K562 (cell line): ENCODE results near the gene ZNF692. TPM values are rescaled to one million over a fixed set of nuclear protein-coding genes. Genes with fewer than 3 reads are reported as not detected.

Experiments
- ATAC-seq: fragments of 200-7000 bp; cut with Tn5 transposase; 3 replicates; pipeline ENCODE4 v1.9.1; 2020; ENCODE audit warnings: moderate library complexity
- BruUV-seq: library from RNA; stranded (reverse); fragments of 400-500 nt; replicated peaks from 2 replicates; lab custom pipeline; 2021; lab: Mats Ljungman, UMichigan
- CTCF ChIA-PET: fragments of 300-600 bp; formaldehyde crosslinking; extraction: SDS; loops from one replicate; lab custom pipeline; 2021; ENCODE audit warnings: low intra/inter-chr PET ratio; lab: Yijun Ruan, JAX
- POLR2A ChIA-PET: fragments of 300-600, 350-650 bp; sonication (Branson Sonifier 250); formaldehyde crosslinking; extraction: SDS; loops from one replicate; lab custom pipeline; 2021; ENCODE audit warnings: antibody characterized with exemption, inconsistent platforms; lab: Yijun Ruan, JAX
- DNase-seq, 4 experiments: peaks; one replicate each; pipeline versions ENCODE4 v3.0.0 to v3.0.0-alpha.2; 2011 to 2018; ENCODE audit warnings: low spot score in 3 of 4, mixed read lengths in 3 of 4; ENCODE audit errors: extremely low read depth in 1 of 4
- FAIRE-seq: peaks from 2 replicates; lab custom pipeline; 2011; peaks lifted over from hg19 to GRCh38; lab: Jason Lieb, UNC
- H2AFZ ChIP-seq: 2 replicates; pipeline ENCODE4 v1.6.0; 2011; ENCODE audit warnings: low read depth, low read length, control low read depth, inconsistent platforms
- H3K27ac ChIP-seq: fragments of 200-600 bp; 3 replicates; pipeline ENCODE4 v1.8.0; 2011; ENCODE audit warnings: low read depth, mild to moderate bottlenecking, control low read depth, inconsistent platforms, low read length, moderate library complexity, mixed read lengths; ENCODE audit errors: extremely low read depth
- H3K27me3 ChIP-seq, 2 experiments: fragments of 300-600 bp in 1 of 2; 2 replicates in 1 of 2; 3 replicates in 1 of 2; pipeline versions ENCODE4 v1.6.0 to v1.8.0; 2011; ENCODE audit warnings: inconsistent platforms in 2 of 2, low read length in 2 of 2, mild to moderate bottlenecking in 1 of 2, mixed read lengths in 1 of 2, moderate library complexity in 1 of 2; ENCODE audit not compliant: control insufficient read depth in 2 of 2, insufficient read depth in 2 of 2
- H3K36me3 ChIP-seq: fragments of 300-600 bp; 3 replicates; pipeline ENCODE4 v1.8.0; 2011; ENCODE audit warnings: mild to moderate bottlenecking, low read length, inconsistent platforms; ENCODE audit not compliant: control insufficient read depth, insufficient read depth
- H3K4me1 ChIP-seq, 2 experiments: fragments of 200-600 bp in 1 of 2; replicated peaks in 1 of 2; 2 replicates in 1 of 2; 3 replicates in 1 of 2; pipeline versions ENCODE4 v1.5.1 to v1.8.0; 2011; ENCODE audit warnings: inconsistent platforms in 2 of 2, low read length in 2 of 2, mild to moderate bottlenecking in 1 of 2, mixed read lengths in 1 of 2, moderate library complexity in 1 of 2; ENCODE audit not compliant: control insufficient read depth in 2 of 2, insufficient read depth in 2 of 2
- H3K4me2 ChIP-seq: 2 replicates; pipeline ENCODE4 v1.6.1; 2011; ENCODE audit warnings: low read length, control low read depth, inconsistent platforms, mixed read lengths; ENCODE audit not compliant: insufficient read depth
- H3K4me3 ChIP-seq: fragments of 200-600 bp; sonication (generic), shearing (Covaris generic); 2 replicates; pipeline ENCODE4 v1.5.1; 2016; ENCODE audit warnings: control low read depth, inconsistent platforms
- H3K79me2 ChIP-seq: fragments of 200-600 bp; 3 replicates; pipeline ENCODE4 v1.8.0; 2011; ENCODE audit warnings: low read length, inconsistent platforms; ENCODE audit not compliant: control insufficient read depth, insufficient read depth
- H3K9ac ChIP-seq, 2 experiments: 2 replicates each; pipeline versions ENCODE4 v1.6.0 to v1.6.1; 2011; ENCODE audit warnings: low read depth in 2 of 2, low read length in 2 of 2, control low read depth in 1 of 2, inconsistent platforms in 1 of 2, mild to moderate bottlenecking in 1 of 2, mixed read lengths in 1 of 2; ENCODE audit not compliant: insufficient read depth in 1 of 2
- H3K9me1 ChIP-seq: one replicate; pipeline ENCODE4 v1.6.0; 2011; ENCODE audit warnings: inconsistent platforms, mild to moderate bottlenecking, low read length, moderate library complexity; ENCODE audit not compliant: control insufficient read depth, insufficient read depth
- H3K9me3 ChIP-seq: replicated peaks from 2 replicates; pipeline ENCODE4 v1.5.1; 2011; ENCODE audit warnings: low read depth, low read length, inconsistent platforms; ENCODE audit not compliant: control insufficient read depth, insufficient read depth
- H4K20me1 ChIP-seq: replicated peaks from 2 replicates; pipeline ENCODE4 v1.6.1; 2011; ENCODE audit warnings: low read length, inconsistent platforms, mixed read lengths; ENCODE audit not compliant: control insufficient read depth, insufficient read depth
- ATF6 ChIP-seq: sonication (generic); formaldehyde crosslinking; IDR thresholded peaks from 2 replicates; pipeline ENCODE4 v1.4.0; 2020; ENCODE audit warnings: mild to moderate bottlenecking, missing genetic modification reagents
- BCOR ChIP-seq: fragments of 450-650 bp; IDR thresholded peaks from 2 replicates; pipeline ENCODE4 v1.6.1; 2016
- BRF1 ChIP-seq: IDR thresholded peaks from 3 replicates; pipeline ENCODE4 v1.6.1; 2011; ENCODE audit warnings: borderline replicate concordance, mild to moderate bottlenecking; ENCODE audit not compliant: insufficient read length; ENCODE audit errors: extremely low read depth
- E2F8 ChIP-seq: fragments of 450-650 bp; IDR thresholded peaks from 2 replicates; pipeline ENCODE4 v1.7.1; 2018; ENCODE audit warnings: mild to moderate bottlenecking, low read depth; ENCODE audit not compliant: partially characterized antibody
- EGR1 ChIP-seq: fragments of 450-650 bp; conservative IDR thresholded peaks from 2 replicates; pipeline ENCODE4 v1.6.1; 2017; ENCODE audit warnings: mild to moderate bottlenecking
- FOSL1 ChIP-seq: fragments of 200-800 bp; sonication (Bioruptor generic); conservative IDR thresholded peaks from 2 replicates; pipeline ENCODE4 v1.6.1; 2016; ENCODE audit warnings: missing genetic modification characterization, missing compliant biosample characterization
- HDAC8 ChIP-seq: fragments of 450-650 bp; IDR thresholded peaks from 2 replicates; pipeline ENCODE4 v1.6.1; 2016; ENCODE audit warnings: mild to moderate bottlenecking, missing genetic modification characterization, moderate library complexity, missing compliant biosample characterization
- HINFP ChIP-seq: fragments of 450-650 bp; conservative IDR thresholded peaks from 2 replicates; pipeline ENCODE4 v1.6.1; 2016; ENCODE audit warnings: missing genetic modification characterization, low read depth, mild to moderate bottlenecking, control low read depth, missing compliant biosample characterization
- KDM1A ChIP-seq, 2 experiments: fragments of 450-650 bp; IDR thresholded peaks; 2 replicates each; pipeline ENCODE4 v1.6.1; 2016; ENCODE audit warnings: mild to moderate bottlenecking in 2 of 2
- NR1H2 ChIP-seq: sonication (generic); formaldehyde crosslinking; IDR thresholded peaks from 2 replicates; pipeline ENCODE4 v1.4.0; 2020; ENCODE audit warnings: mild to moderate bottlenecking, missing genetic modification reagents
- RBM25 ChIP-seq: fragments of 200-400 bp; formaldehyde crosslinking; IDR thresholded peaks from 2 replicates; pipeline ENCODE4 v1.6.1; 2018; ENCODE audit warnings: low read length, low read depth, moderate library complexity; ENCODE audit not compliant: severe bottlenecking
- TBL1XR1 ChIP-seq, 2 experiments: IDR thresholded peaks; 2 replicates each; pipeline ENCODE4 v1.6.1; 2012; ENCODE audit warnings: improper control_type of control experiment in 2 of 2, low read length in 2 of 2, mild to moderate bottlenecking in 1 of 2
- ZKSCAN1 ChIP-seq: fragments of 150-350 bp; IDR thresholded peaks from 2 replicates; pipeline ENCODE4 v1.6.1; 2016; ENCODE audit warnings: low read depth, low read length
- ZNF121 ChIP-seq: sonication (generic); formaldehyde crosslinking; conservative IDR thresholded peaks from 2 replicates; pipeline ENCODE4 v1.8.0; 2022; ENCODE audit warnings: missing genetic modification reagents
- in situ Hi-C: fragments of 300-500 bp; cut with MboI; formaldehyde crosslinking; loops from 4 replicates; pipeline ENCODE4 v1.15.0; 2018; ENCODE audit warnings: inconsistent platforms, mixed read lengths
- intact Hi-C: fragments of 100-400 bp; cut with micrococcal nuclease; formaldehyde crosslinking; loops from 2 replicates; pipeline ENCODE4 v1.14.2; 2022
- polyA plus RNA-seq, 8 experiments: library from polyadenylated mRNA; depleted of rRNA in 4 of 8; stranded (reverse) in 5 of 8; unstranded in 3 of 8; fragments of >200 nt; fragmentation: Nextera tagmentation in 2 of 8; fragmentation: Illumina TruSeq in 1 of 8; extraction: Ambion mirVana in 2 of 8; extraction: Trizol in 1 of 8; gene quantifications; 2 replicates each; pipeline versions ENCODE4 v1.2.1 to v1.2.3, GENCODE V29; 2011 to 2014; ENCODE audit warnings: inconsistent platforms in 1 of 8, missing spikeins in 1 of 8
- total RNA-seq, 7 experiments: library from RNA; depleted of rRNA in 6 of 7; stranded (reverse); fragments of >200 nt in 6 of 7; fragmentation: Illumina TruSeq in 2 of 7; extraction: Trizol in 2 of 7; gene quantifications; 2 replicates each; pipeline versions ENCODE4 v1.2.1 to v1.2.3, GENCODE V29; 2011 to 2021; ENCODE audit warnings: low replicate concordance in 1 of 7

Gene ZNF692
- total and polyA plus RNA-seq, 9 of the 15 experiments (the other 6 are each of a cell fraction or from before 2014, with no cell fraction given): 8.4 to 143 (median 55.9) TPM

GRCh38 chr1:248894837-248895236 lies 36.0 kb upstream of the ZNF692 start:
- no TSS peak for BruUV-seq
- no peaks in the 10 kb centered on the region for H3K36me3 ChIP-seq
- no peak overlapping the region for H3K4me3 ChIP-seq

More at GRCh38 chr1:248894837-248895236, 36.0 kb upstream of the ZNF692 start:
- Histone ChIP-seq H3K4me2 (no peak overlapping the region), H2AFZ (no peak overlapping the region), H3K9me3 (no peaks in the 10 kb centered on the region), H3K4me1 (peaks cover 33% of the 10 kb centered on the region in 2 experiments), H4K20me1 (no peaks in the 10 kb centered on the region), H3K79me2 (no peaks in the 10 kb centered on the region), H3K27me3 (no peaks in the 10 kb centered on the region), H3K27ac (no peak overlapping the region), H3K9me1 (no peaks in the 10 kb centered on the region), H3K9ac (no peak overlapping the region; a peak in 1 of 4 replicates)
- intact Hi-C loops (no loop called here), in situ Hi-C loops (no loop called here)
- no peak for FAIRE-seq
- ATAC-seq: no peak
- no peak for TF ChIP-seq NR1H2 (CRISPR knock-in tag)
- TF ChIP-seq E2F8: no peak
- TF ChIP-seq ATF6: no peak
- no peak for TF ChIP-seq HDAC8 (tag)
- no peak for TF ChIP-seq TBL1XR1 (IDR thresholded peaks at IDR 0.05; ENCODE audit: low read length in 2 of 2)
- peak; percentile 86 for TF ChIP-seq BCOR
- no peak for TF ChIP-seq BRF1
- peak; percentile 59 for TF ChIP-seq RBM25
- peak; percentile 94 for TF ChIP-seq ZNF121 (CRISPR knock-in tag)
- TF ChIP-seq ZKSCAN1: no peak
- TF ChIP-seq KDM1A (IDR thresholded peaks at IDR 0.05): peak; percentile 38 to 54; a peak in 3 of 4 replicates
- no peak for TF ChIP-seq EGR1
- no peak for TF ChIP-seq FOSL1 (tag)
- TF ChIP-seq HINFP: no peak
- CTCF ChIA-PET: no interaction called here
- DNase-seq: no peak
- POLR2A ChIA-PET: interaction anchor here (0.6 to 1.6 kb wide), 2 partner anchors 9 to 22 kb away, joined by 3 to 4 read pairs; no protein-coding TSS in a partner anchor
